H1 (cell line): ENCODE measurements around the gene SOCS4. TPM values are rescaled to one million over a fixed set of nuclear protein-coding genes. Genes with fewer than 3 reads are reported as not detected.

Source experiments
- CTCF ChIA-PET: fragments of 300-600 bp; sonication (Branson Sonifier 250); formaldehyde crosslinking; loops from one replicate; lab custom pipeline; 2021; ENCODE audit not compliant: partially characterized antibody; lab: Charles Lee
- POLR2A ChIA-PET: fragments of 300-600 bp; sonication (Branson Sonifier 250); formaldehyde crosslinking; loops from one replicate; lab custom pipeline; 2021; ENCODE audit warnings: inconsistent platforms; ENCODE audit not compliant: partially characterized antibody; lab: Charles Lee
- DNase-seq, 2 experiments: peaks; one replicate each; pipeline versions ENCODE4 v3.0.0 to v3.0.0-alpha.2; 2010 to 2022; ENCODE audit warnings: low spot score in 2 of 2, low read depth in 1 of 2, mixed read lengths in 1 of 2
- FAIRE-seq: peaks from 2 replicates; lab custom pipeline; 2011; peaks lifted over from hg19 to GRCh38; lab: Jason Lieb, UNC
- H2AFZ ChIP-seq: 2 replicates; pipeline ENCODE4 v1.8.1; 2012; ENCODE audit warnings: low read length, inconsistent platforms
- H2AK5ac ChIP-seq: 2 replicates; pipeline ENCODE4 v1.6.1; 2013; ENCODE audit warnings: low read depth, low read length
- H2BK120ac ChIP-seq: replicated peaks from 2 replicates; pipeline ENCODE3; 2013; ENCODE audit warnings: low read depth, low read length, inconsistent platforms
- H2BK12ac ChIP-seq: 2 replicates; pipeline ENCODE4 v1.6.1; 2013; ENCODE audit warnings: low read depth, low read length
- H2BK15ac ChIP-seq: 2 replicates; pipeline ENCODE4 v1.6.1; 2013; ENCODE audit warnings: low read length
- H2BK20ac ChIP-seq: 2 replicates; pipeline ENCODE4 v1.6.1; 2013; ENCODE audit warnings: low read length
- H2BK5ac ChIP-seq: 2 replicates; pipeline ENCODE4 v1.6.1; 2013; ENCODE audit warnings: low read depth, low read length
- H3K14ac ChIP-seq: 2 replicates; pipeline ENCODE4 v1.6.1; 2013; ENCODE audit warnings: inconsistent platforms; ENCODE audit not compliant: insufficient read length
- H3K18ac ChIP-seq: 2 replicates; pipeline ENCODE4 v1.6.1; 2013; ENCODE audit warnings: low read length; ENCODE audit errors: extremely low read depth
- H3K23ac ChIP-seq: 2 replicates; pipeline ENCODE4 v1.6.1; 2013; ENCODE audit warnings: inconsistent platforms; ENCODE audit not compliant: insufficient read length
- H3K23me2 ChIP-seq: 2 replicates; pipeline ENCODE4 v1.6.1; 2013; ENCODE audit warnings: low read depth, low read length
- H3K27ac ChIP-seq: 2 replicates; pipeline ENCODE4 v1.6.1; 2011; ENCODE audit warnings: low read depth, low read length, inconsistent platforms
- H3K27me3 ChIP-seq, 4 experiments: replicated peaks in 1 of 4; 1 replicate in 1 of 4; 2 replicates in 3 of 4; pipeline versions ENCODE4 v1.6.1 to v1.8.1; 2011 to 2013; ENCODE audit warnings: low read length in 3 of 4, mild to moderate bottlenecking in 3 of 4, inconsistent platforms in 2 of 4, mixed read lengths in 2 of 4, moderate library complexity in 1 of 4; ENCODE audit not compliant: control insufficient read depth in 3 of 4, insufficient read depth in 3 of 4; ENCODE audit errors: extremely low read depth in 1 of 4
- H3K36me3 ChIP-seq, 4 experiments: 2 replicates each; pipeline versions ENCODE4 v1.6.1 to v1.8.1; 2011 to 2013; ENCODE audit warnings: mild to moderate bottlenecking in 4 of 4, low read length in 3 of 4, moderate library complexity in 2 of 4, control low read depth in 1 of 4, inconsistent platforms in 1 of 4; ENCODE audit not compliant: insufficient read depth in 4 of 4, control insufficient read depth in 2 of 4
- H3K4ac ChIP-seq: replicated peaks from 2 replicates; pipeline ENCODE3; 2013; ENCODE audit warnings: low read length, low read depth, mixed read lengths, inconsistent platforms; ENCODE audit not compliant: insufficient read length
- H3K4me1 ChIP-seq, 4 experiments: replicated peaks in 1 of 4; 1 replicate in 1 of 4; 2 replicates in 3 of 4; pipeline versions ENCODE4 v1.6.1 to v1.8.1; 2011 to 2013; ENCODE audit warnings: low read length in 3 of 4, inconsistent platforms in 2 of 4, mixed read lengths in 1 of 4; ENCODE audit not compliant: insufficient read depth in 4 of 4, control insufficient read depth in 3 of 4
- H3K4me2 ChIP-seq, 2 experiments: 2 replicates each; pipeline versions ENCODE4 v1.6.1 to v1.8.1; 2011 to 2013; ENCODE audit warnings: low read depth in 2 of 2, low read length in 2 of 2, control low read depth in 1 of 2, inconsistent platforms in 1 of 2, mild to moderate bottlenecking in 1 of 2; ENCODE audit not compliant: insufficient read depth in 1 of 2
- H3K4me3 ChIP-seq, 4 experiments: fragments of 200-600, 300-600 bp in 1 of 4; sonication (generic), shearing (Covaris generic), sonication (Bioruptor Twin) in 1 of 4; 2 replicates each; pipeline versions ENCODE4 v1.5.1 to v1.8.1; 2011 to 2016; ENCODE audit warnings: low read length in 4 of 4, low read depth in 3 of 4, control low read depth in 2 of 4, inconsistent platforms in 2 of 4, mild to moderate bottlenecking in 2 of 4, mixed read lengths in 1 of 4, moderate library complexity in 1 of 4; ENCODE audit not compliant: insufficient read depth in 2 of 4; ENCODE audit errors: extremely low read depth in 1 of 4
- H3K56ac ChIP-seq: replicated peaks from 2 replicates; pipeline ENCODE3; 2013; ENCODE audit warnings: low read depth, mild to moderate bottlenecking, mixed read lengths, low read length, inconsistent platforms; ENCODE audit not compliant: insufficient read length
- H3K79me1 ChIP-seq: 2 replicates; pipeline ENCODE4 v1.6.1; 2013; ENCODE audit warnings: low read depth, low read length, control low read depth
- H3K79me2 ChIP-seq, 2 experiments: 2 replicates each; pipeline versions ENCODE4 v1.6.1 to v1.8.1; 2012 to 2013; ENCODE audit warnings: low read length in 2 of 2, mild to moderate bottlenecking in 2 of 2, inconsistent platforms in 1 of 2; ENCODE audit not compliant: insufficient read depth in 2 of 2, control insufficient read depth in 1 of 2
- H3K9ac ChIP-seq, 4 experiments: replicated peaks in 1 of 4; 1 replicate in 1 of 4; 2 replicates in 3 of 4; pipeline versions ENCODE4 v1.6.1 to v1.8.1; 2011 to 2013; ENCODE audit warnings: low read depth in 3 of 4, low read length in 3 of 4, control low read depth in 2 of 4, mild to moderate bottlenecking in 2 of 4, moderate library complexity in 2 of 4, inconsistent platforms in 1 of 4; ENCODE audit errors: extremely low read depth in 1 of 4
- H3K9me3 ChIP-seq, 2 experiments: 2 replicates each; pipeline versions ENCODE4 v1.6.1 to v1.8.1; 2012 to 2013; ENCODE audit warnings: mild to moderate bottlenecking in 2 of 2, moderate library complexity in 2 of 2, control low read depth in 1 of 2, inconsistent platforms in 1 of 2, low read depth in 1 of 2, low read length in 1 of 2, mixed read lengths in 1 of 2; ENCODE audit not compliant: insufficient read depth in 2 of 2
- H4K20me1 ChIP-seq, 2 experiments: replicated peaks in 1 of 2; 2 replicates each; pipeline versions ENCODE3 to v1.8.1; 2011 to 2013; ENCODE audit warnings: inconsistent platforms in 2 of 2, low read length in 2 of 2, mild to moderate bottlenecking in 1 of 2; ENCODE audit not compliant: insufficient read depth in 2 of 2, control insufficient read depth in 1 of 2
- H4K5ac ChIP-seq: 2 replicates; pipeline ENCODE4 v1.6.1; 2013; ENCODE audit warnings: low read length, low read depth, mixed read lengths, inconsistent platforms; ENCODE audit not compliant: insufficient read length
- H4K8ac ChIP-seq: 2 replicates; pipeline ENCODE4 v1.8.0; 2013; ENCODE audit warnings: mild to moderate bottlenecking, moderate library complexity, low read length, inconsistent platforms; ENCODE audit not compliant: insufficient read depth; ENCODE audit errors: extremely low read depth
- H4K91ac ChIP-seq: replicated peaks from 2 replicates; pipeline ENCODE3; 2013; ENCODE audit warnings: low read length, mixed read lengths, inconsistent platforms; ENCODE audit not compliant: insufficient read length
- ASH2L ChIP-seq: fragments of 200-600, 300-600 bp; sonication (generic); IDR thresholded peaks from one replicate; pipeline ENCODE4 v1.7.1; 2017; ENCODE audit warnings: low read length
- SAP30 ChIP-seq: fragments of 300-600 bp; sonication (generic); IDR thresholded peaks from 2 replicates; pipeline ENCODE4 v1.7.1; 2012; ENCODE audit warnings: low read length, moderate library complexity, mild to moderate bottlenecking, inconsistent platforms; ENCODE audit not compliant: insufficient read depth, insufficient replicate concordance
- SIX5 ChIP-seq: IDR thresholded peaks from 2 replicates; pipeline ENCODE4 v1.6.1; 2011; ENCODE audit warnings: mild to moderate bottlenecking, low read depth, low read length
- SP4 ChIP-seq: IDR thresholded peaks from 2 replicates; pipeline ENCODE4 v1.6.1; 2012; ENCODE audit warnings: low read length, inconsistent platforms
- WGBS, 2 experiments: shearing (Covaris generic) in 1 of 2; methylation state at CpG; one replicate each; pipeline versions ENCODE4 v1.1.6 to v1.1.7; 2013 to 2015; ENCODE audit warnings: low lambda C conversion rate in 2 of 2, mixed read lengths in 2 of 2, inconsistent platforms in 1 of 2, low coverage in 1 of 2, missing lambda C conversion rate in 1 of 2; ENCODE audit not compliant: insufficient replicate concordance in 2 of 2, insufficient coverage in 1 of 2, insufficient read length in 1 of 2; ENCODE audit errors: extremely low coverage in 1 of 2, missing lambda C conversion rate in 1 of 2; 5-methylcytosine and 5-hydroxymethylcytosine counted together
- polyA plus RNA-seq, 7 experiments: library from polyadenylated mRNA; depleted of rRNA in 3 of 7; stranded (reverse) in 5 of 7; unstranded in 2 of 7; fragments of >200 nt in 5 of 7; fragments of 200-250 nt in 2 of 7; gene quantifications; 1 replicate in 5 of 7; 2 replicates in 1 of 7; 4 replicates in 1 of 7; pipeline versions ENCODE4 v1.2.1 to v1.2.3, GENCODE V29; 2011 to 2013; ENCODE audit warnings: missing spikeins in 2 of 7, mixed read lengths in 2 of 7
- total RNA-seq: library from RNA; stranded (reverse); fragmentation: NEBNext Ultra II Directional; extraction: Animal tissue kit (Norgen Biotek cat#: 25700); gene quantifications from 2 replicates; pipeline ENCODE4 v1.2.1, GENCODE V29; 2021

Gene SOCS4
- total and polyA plus RNA-seq, 2 of the 8 experiments (the other 6 are each of a cell fraction or from before 2014, with no cell fraction given) = 5.5 to 31.5 TPM

DNA sequence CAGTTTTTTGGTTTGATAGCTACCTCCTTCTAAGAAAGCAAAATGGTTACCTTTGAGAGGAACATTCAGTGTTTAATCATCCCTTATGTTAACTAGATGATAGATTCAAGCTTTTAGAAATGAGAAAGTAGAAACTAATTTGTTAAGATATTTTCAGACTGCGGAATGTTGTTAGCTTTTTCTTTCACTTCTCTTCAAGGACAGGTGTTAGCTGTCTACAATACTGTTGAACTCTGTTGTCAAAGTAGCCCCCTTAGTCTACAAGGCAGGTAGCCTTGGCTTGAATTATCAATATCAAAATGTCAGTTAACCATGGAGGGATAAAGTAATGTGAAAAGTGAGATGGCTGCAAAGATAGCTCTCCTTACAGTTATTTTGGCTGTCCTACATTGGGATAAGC is 39.2 kb downstream of the SOCS4 start:
- CTCF ChIA-PET = interaction anchor here (0.6 to 2.0 kb wide), 6 partner anchors 11 to 80 kb away, joined by 3 to 6 read pairs (median 3); partner anchors contain the start of gene MAPK1IP1L
- FAIRE-seq = no peak

More for the DNA sequence above, 39.2 kb downstream of the SOCS4 start:
- no peak overlapping the region for H3K56ac ChIP-seq
- 96% methylated on average over 1 of the region's 1 CpG; no CpG with 5 or more reads in 1 of the 2 experiments for WGBS, 2 experiments
- no peak overlapping the region for H3K18ac ChIP-seq
- H4K8ac ChIP-seq = no peak overlapping the region
- no peak overlapping the region for H4K5ac ChIP-seq
- no peak overlapping the region for H4K91ac ChIP-seq
- TF ChIP-seq SAP30 (no peak), SIX5 (no peak), SP4 (no peak), ASH2L (no peak)
- no peak overlapping the region for H3K4ac ChIP-seq
- H3K79me2 ChIP-seq = peaks cover 0 to 8% of the 10 kb centered on the region in 2 experiments; a peak in 2 of 4 replicates
- H3K79me1 ChIP-seq = no peaks in the 10 kb centered on the region
- no peak overlapping the region for H3K27ac ChIP-seq
- no peaks in the 10 kb centered on the region for H3K9me3 ChIP-seq
- H3K9ac ChIP-seq = no peak overlapping the region
- H2BK20ac ChIP-seq = no peak overlapping the region
- no peak overlapping the region for H3K23ac ChIP-seq
- no peak overlapping the region for H2AFZ ChIP-seq
- no peak overlapping the region for H2BK15ac ChIP-seq
- DNase-seq = no peak
- no peaks in the 10 kb centered on the region for H3K23me2 ChIP-seq
- no peak overlapping the region for H2BK12ac ChIP-seq
- no peak overlapping the region for H3K4me3 ChIP-seq
- H2BK120ac ChIP-seq = no peak overlapping the region
- no peak overlapping the region for H3K4me2 ChIP-seq
- H2AK5ac ChIP-seq = no peak overlapping the region
- H4K20me1 ChIP-seq = peaks cover 3 to 4% of the 10 kb centered on the region in 2 experiments
- H3K14ac ChIP-seq = no peak overlapping the region
- H2BK5ac ChIP-seq = no peak overlapping the region
- peaks cover 0 to 1% (median 0%) of the 10 kb centered on the region in 4 experiments; a peak in 1 of 7 replicates for H3K27me3 ChIP-seq
- no peaks in the 10 kb centered on the region for H3K4me1 ChIP-seq
- peaks cover 15 to 41% (median 26%) of the 10 kb centered on the region in 4 experiments for H3K36me3 ChIP-seq
- POLR2A ChIA-PET = interaction anchor here (0.6 to 4.5 kb wide), 9 partner anchors 11 to 376 kb away, joined by 3 to 45 read pairs (median 4); partner anchors contain the start of genes MAPK1IP1L, SOCS4 and WDHD1
